ENCODE data around the gene MTSS2.

GRCh38 chr16:70713342-70713741 is 27.5 kb upstream of the MTSS2 start:
- TF ChIP-seq SP1 (IDR thresholded peaks at IDR 0.05) (no peak), ELF4 (IDR thresholded peaks at IDR 0.05) (no peak), NFRKB (IDR thresholded peaks at IDR 0.05) (no peak)

Data from HEK293T (cell line).